Stimulated activated CD8-positive, alpha-beta memory T cell treated with anti-CD3 and anti-CD28 coated beads, Interleukin-7, amount 100 ng/mL, for 24 hours (primary cell): ENCODE data around the gene GTF2IRD1.
"Not testable (repeated sequence)": the region's sequence is repeated elsewhere in the genome, so short reads cannot be mapped to it uniquely, and the experiment has no call there.

Source experiments
- DNase-seq: peaks from one replicate; pipeline ENCODE4 v3.0.0-alpha.2; 2020; ENCODE audit warnings: low read depth

Gene GTF2IRD1

DNA sequence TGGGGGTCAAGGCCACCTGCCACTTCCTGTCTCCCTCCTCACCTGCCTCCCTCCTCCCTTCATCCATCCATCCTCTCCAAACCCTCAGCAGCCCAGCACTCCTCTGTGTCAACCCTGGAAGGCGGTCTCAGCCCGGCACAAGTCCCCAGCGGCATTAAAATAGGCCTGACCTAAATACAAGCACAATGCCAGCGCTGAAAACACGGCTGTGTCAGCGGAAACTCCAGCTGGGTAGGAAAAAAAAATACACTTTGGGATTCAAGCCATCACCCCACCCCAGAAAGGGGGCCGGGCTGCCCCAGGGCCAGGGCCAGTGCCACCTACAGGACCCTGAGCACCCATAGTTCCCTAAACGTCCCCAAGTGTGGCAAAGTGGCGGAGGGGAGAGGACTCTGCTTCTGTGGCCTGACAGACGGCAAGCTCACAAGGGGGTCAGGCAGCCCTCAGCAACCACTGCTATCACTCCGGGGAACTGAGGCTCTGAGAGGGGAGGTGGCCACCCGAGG, 22.7 kb upstream of the GTF2IRD1 start:
- no peak for DNase-seq

DNA sequence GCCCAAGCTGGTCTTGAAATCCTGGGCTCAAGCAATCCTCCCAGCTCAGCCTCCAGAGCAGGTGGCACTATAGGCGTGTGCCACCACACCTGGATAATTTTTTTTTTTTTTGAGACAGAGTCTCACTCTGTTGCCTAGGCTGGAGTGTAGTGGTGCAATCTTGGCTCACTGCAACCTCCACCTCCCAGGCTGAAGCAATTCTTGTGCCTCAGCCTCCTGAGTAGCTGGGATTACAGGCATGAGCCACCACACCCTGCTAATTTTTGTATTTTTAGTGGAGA, 16.5 kb upstream of the GTF2IRD1 start:
- not testable (repeated sequence) for DNase-seq

DNA sequence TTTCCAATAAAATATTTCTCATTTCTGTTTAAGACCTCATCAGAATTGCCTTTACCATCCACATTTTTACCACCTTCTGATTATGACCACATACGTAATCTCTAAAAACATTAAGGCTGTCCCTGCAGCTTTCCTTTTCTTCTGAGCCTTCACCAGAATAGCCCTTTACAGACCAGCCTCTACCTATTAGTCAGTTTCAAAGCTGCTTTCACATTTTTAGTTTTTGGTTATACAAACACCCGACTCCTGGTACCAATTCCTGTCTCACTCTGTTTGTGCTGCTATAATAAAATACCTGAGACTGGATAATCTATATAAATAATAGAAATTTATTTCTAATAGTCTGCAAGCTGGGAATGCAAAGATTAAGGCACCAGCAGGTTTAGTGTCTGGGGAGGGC, 15.4 kb upstream of the GTF2IRD1 start:
- DNase-seq: no peak

DNA sequence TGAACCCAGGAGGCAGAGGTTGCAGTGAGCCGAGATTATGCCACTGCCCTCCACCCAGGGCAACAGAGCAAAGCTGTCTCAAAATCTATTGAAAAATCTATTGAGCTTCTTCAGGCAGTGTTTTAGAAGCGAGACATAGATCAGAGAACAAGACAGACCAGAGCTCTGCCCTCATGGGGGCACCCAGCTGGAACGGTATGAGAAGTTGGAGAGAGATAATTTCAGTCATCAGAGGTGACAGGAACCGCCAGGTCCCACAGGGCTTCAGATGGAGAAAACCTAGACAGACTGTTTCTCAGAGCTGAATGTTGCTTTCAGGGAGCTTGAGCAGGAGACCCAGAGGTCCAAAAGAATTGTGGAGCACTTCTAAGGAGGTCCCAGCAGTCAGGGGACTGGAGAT, 14.2 kb upstream of the GTF2IRD1 start:
- DNase-seq: no peak

DNA sequence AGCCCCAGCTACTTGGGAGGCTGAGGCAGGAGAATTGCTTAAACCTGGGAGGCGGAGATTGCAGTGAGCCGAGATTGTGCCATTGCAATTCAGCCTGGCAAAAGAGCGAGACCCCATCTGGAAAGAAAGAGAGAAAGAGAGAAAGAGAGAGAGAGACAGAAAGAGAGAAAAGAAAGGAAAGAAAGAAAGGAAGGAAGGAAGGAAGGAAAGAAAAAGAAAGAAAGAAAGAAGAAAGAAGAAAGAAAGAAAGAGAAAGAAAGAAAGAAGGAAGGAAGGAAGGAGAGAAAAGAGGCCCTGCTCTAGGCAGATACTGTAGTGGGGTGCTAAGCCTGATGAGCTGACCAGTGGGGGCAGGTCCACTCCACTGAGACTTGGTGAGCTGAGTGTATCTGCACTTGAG, 13.6 kb upstream of the GTF2IRD1 start:
- DNase-seq: not testable (repeated sequence)

DNA sequence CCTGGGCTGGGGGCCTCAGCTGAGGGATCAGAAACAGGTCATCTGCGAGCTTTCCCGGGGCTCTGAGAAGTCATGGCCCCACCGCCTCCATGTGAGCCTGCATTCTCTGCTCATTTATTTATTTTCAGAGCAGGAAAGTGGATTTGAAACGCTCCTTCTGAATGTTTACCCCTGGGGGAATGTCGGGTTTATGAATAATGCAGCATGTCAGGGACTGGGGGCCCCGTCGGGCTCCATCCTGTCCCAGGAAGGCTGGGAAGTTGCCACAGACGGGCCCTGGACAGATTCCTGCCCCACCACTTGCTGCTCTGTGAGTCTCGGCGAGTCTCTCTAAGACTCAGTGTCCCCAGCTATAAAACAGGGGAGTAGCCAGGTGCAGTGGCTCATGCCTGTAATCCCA, 11.9 kb upstream of the GTF2IRD1 start:
- DNase-seq: no peak

DNA sequence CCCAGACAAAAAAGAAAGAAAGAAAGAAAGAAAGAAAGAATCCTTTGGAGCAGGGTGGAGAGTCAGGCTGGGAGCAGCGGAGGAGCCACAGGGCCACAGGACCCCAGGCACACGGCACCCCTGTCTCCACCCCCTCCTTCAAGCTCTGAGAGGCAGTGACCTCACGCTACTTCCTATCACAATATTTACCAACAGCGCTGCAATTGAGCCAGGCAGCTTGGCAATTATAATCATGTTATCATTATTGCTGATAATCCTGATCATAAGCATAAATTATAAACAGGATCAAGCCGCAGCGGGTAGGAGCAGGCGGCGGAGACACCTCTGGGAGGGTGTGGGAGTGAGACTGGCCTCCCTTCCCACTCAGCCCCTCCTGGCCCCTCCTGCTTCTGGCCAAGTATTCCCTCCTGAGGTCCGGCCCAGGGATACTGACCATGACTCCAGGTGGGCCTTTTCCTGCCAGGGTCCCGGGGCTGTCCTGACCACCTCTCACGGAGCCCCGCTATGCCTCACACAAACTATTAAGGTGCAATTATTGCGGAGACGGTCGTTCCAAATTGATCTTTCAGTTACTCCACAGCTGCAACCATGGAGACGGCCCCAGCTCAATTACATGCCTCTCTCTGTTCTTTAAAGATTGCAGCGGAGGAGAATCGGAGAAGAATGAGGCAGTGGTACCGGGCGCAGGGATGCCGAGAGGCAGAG, 10.0 kb upstream of the GTF2IRD1 start:
- no peak for DNase-seq

DNA sequence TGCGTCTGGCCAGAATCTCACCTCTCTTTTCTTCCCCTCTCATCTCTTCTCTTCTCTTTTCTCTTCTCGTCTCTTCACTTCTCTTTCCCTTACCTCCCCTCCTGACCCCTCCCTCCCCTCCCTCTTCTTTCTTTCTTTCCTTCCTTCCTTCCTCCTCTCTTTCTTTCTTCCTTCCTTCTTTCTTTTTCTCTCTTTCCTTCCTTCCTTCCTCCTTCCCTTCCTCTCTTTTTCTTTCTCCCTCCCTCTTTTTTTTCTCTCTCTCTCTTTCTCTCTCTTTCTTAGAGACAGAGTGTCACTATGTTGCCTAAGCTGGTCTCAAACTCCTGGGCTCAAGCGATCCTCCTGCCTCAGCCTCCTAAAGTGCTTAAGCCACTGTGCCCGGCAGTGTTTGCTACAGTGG, 4.6 kb upstream of the GTF2IRD1 start:
- no peak for DNase-seq

DNA sequence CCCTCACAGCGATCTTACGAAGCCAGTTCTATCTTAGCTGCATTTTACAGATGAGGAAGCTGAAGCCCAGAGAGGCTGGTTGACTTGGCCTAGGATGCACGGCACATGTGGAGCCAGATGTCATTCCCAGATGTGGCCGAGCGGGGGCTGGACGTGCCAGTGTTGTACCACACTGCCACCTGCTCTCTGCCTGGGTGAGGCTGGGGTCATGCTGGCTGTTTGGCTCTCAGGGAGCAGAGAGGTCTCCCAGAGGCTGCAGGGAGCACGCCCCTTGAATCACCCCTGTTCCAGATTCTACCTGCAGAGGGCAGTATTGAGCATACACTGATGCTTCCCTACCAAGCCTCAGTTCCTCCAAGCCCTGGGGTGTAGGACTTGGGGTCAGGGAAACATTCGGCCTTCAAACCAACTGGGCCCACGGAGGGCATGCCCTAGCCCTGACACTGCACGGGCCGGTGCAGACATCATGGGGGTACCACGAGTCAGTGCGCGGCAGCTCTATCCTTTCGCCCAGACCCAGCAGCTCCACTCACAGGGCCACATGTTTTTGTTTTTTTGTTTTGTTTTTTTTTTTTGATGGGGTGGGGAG, 3.8 kb upstream of the GTF2IRD1 start:
- peak; percentile 47 for DNase-seq

DNA sequence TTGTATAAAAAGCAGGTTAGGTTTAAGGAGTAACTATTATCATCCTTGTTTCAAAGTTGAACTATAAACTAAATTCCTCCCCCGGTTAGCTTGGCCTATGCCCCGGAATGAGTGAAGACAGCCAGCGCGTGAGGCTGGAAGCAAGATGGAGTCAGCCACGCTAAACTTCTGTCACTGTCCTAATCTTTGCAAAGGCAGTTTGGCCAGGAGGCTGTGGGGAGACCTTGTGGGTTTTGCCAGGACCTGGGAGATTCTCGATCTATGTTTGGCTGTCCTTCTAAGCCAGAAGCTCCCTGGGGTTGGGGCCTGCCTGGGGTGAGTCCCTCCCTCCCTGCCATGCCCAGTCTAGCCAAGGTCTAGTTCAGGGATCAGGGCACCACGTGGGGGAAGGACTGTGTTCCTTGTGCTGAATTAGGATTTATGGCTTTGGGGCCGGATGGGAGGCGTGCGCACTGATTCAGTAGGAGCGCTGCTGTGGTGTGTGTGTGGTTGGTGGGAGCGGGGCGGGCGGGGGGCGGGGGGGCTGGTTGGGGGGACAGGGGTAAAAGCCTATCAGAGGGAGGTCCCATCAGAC, 871 bp upstream of the GTF2IRD1 start:
- DNase-seq: no peak

DNA sequence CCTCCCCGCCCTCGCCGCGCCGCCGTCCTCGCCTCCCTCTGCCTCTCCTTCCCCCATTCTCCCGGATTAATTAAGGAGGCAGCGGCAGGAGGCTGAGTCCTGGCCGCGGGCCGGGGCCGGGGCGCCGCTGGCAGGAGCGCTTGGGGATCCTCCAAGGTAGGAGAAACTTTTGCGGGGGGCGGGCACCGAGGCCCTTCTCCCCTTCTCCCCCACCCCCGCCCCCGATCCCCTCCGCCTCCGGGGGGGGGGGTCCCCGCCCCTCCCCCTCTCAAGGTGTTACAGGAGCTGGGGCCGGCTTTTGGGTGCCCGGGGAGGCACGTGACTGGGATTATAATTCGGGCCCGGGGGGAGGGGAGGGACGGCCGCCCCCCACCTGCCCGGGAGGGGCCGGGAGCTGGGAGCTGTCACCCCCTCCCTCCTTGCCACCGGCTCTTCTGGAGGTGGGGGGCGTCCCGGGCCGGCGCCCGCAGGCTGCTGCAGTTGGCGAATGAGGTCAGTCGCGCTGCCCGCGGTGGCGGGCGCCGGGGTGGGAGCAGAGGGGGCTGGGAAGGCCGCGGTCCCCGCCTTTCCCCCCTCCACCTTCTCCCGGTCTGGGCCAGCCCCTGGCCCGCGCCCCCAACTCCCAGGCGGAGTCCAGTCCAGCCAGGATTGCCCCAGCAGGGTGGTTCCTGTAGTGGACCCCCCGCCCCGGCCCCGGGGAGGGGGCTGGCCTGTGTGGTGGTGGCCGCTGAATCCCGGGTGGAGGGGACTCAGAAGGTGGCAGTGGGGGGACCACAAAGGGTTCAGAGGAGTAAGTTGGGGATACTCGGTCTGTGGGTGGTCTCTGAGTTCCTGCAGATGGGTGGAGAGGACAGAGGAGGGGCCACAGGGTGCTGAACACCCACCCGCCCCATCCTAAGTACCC, 567 bp downstream of the GTF2IRD1 start:
- no peak for DNase-seq

DNA sequence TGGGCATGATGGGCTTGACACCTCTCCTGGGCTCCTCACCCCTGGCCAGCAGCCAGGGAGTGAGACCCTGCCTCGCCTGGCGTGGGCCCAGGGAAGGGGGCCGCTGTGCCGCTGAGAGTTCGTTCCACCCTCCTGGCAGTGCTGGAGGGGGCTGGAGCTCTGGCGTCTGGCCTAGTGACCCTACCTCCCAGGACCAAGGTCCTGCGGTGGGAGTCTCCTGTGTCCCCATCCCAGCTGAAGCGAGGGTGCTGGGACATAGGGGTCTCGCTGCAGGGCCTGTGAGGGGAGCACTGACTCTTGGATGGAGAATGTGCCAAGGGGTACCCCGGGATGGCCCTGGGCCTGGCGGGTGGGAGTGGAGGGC, 1.2 kb downstream of the GTF2IRD1 start:
- DNase-seq: no peak

DNA sequence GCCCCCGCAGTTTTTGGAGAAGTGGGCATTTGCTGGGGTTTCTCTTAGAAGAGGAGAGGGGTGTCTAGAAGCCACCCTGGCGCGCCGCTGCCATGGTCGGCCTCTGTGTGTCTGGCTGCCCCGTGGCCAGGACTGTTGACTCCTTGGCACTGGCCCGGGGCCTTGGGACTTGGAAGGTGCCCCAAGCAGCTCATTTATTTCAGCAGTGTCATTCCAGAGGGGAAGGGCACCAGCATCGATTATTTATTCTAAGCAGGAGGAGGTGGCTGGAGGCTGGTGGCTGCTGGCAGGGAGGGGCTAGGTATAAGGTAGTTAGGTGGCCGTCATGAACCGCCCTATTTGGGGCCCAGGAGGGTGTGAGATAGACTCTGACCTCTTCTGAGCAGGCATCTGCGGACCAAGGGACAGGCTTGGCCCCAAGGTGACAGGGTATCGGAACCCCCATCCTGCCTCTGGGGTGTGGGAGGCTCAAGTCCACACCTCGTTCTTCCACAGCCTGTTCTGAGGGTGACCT, 1.6 kb downstream of the GTF2IRD1 start:
- no peak for DNase-seq

DNA sequence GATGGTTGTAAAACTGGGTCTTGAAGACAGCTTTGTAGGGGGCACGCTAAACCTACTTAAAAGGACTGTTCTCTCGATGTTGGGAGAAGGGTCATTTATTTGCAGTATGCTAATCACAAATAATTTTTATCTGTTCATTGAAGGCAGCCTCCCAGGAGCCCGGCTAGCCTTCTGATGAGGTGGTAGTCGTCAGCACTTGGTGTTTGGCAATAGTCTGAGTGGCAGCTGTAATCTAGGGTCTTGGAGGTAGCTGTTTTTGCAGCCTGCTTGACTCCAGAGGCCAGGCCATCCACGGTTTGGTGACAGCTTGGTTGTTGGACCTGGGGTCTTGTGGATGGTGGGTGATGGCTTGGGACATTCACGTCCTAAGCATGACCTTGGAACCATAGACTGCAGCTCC, 2.2 kb downstream of the GTF2IRD1 start:
- no peak for DNase-seq

DNA sequence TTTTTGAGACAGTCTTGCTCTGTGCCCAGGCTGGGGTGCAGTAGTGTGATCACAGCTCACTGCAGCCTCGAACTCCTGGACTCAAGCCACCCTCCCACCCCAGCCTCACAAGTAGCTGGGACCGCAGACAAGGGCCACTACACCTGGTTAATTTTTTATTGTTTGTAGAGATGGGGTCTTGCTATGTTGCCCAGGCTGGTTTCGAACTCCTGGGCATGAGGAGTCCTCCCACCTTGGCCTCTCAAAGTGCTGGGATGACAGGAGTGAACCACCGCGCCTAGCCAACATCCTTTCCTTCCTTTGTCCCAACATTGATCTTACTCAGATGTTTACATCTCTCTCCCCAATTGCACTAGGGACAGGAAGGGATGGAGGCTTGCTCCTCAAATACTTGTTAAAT, 3.3 kb downstream of the GTF2IRD1 start:
- no peak for DNase-seq

DNA sequence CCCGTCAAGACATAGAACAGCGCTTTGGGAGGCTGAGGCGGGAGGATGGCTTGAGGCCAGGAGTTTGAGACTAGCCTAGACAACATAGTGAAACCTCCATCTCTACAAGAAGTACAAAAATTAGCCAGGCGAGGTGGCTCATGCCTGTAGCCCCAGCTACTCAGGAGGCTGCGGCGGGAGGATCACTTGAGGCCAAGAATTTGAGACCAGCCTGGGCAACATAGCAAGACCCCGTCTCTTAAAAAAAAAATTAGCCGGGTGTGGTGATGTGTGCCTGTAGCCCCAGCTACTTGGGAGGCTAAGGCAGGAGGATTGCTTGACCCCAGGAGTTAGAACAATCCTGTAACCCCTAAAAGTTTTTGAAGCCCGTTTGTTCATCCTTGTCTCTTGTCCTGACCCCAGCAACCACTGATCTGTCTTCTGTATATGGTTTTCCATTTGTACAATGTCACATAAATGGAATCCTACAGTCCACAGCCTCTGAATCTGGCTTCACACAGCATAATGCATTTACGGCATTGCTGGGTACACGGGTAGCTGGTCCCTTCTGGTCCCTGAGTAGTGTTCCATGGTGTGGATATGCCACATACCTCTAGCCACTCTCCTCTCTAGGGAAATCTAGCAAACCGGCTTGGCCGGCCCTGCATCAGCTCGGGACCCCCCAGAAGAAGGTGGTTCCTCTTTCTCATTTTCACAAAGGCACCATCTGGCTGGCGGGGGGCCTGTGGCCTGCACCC, 8.4 kb downstream of the GTF2IRD1 start:
- DNase-seq: no peak

DNA sequence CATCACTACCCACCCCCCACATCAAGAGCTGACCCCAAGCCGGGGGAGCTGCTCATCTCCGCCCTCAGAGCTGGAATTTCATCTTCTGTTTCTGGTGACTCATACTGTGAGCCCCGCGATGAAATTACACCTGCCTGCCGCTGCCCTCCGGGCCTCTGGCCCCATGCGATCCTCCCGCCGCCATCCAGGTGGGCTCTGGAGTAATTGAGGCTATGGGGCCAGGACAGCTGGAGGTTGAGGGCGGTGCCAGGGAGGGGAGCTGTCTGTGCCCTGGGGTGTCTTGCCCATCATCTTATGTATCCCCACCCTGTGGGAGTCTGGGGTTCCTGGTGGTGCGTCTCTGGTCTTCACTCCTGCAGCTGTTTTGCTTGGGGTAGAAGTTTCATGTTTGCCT, 9.0 kb downstream of the GTF2IRD1 start:
- no peak for DNase-seq

DNA sequence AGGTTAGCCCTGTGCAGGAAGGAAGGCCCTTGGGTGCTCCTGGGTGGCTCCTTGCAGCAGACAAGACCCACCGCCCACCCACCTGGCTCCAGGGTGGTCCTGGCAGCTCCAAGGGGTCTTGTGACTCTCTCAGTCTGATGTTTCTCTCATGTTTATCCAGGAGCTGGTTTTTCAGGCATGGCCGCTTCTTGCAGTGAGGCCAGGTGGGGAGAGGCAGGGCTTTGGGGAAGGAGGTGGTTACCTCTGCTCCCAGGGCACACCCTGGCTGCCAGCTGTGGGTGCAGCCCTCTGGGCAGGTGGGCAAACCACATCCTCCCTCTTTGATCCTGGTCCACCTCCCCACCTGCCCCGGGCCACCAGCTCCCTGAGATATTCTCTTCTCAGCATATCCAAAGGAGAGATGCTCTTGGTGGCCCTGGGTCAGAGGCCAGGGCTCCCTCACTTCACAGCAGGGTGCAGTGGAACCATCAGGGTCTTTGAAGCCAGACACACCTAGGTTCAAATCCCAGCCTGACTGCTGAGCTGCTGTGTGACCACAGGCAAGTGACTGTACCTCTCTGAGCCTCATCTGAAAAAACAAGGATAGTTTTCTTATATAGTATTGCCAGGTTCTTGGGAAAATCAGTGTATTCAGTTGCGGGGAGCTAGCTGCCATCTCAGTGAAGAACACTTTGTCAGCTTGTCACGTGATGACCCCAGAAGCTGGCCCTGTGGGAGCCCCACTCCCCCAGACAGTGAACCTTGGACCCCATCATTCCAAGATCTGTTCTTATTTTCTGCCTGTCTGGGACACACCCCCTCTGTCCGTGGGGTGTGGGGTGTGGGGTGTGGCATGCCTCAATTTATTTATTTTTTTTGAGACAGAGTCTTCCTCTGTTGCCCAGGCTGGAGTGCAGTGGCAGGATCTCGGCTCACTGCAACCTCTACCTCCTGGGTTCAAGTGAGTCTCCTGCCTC, 11.5 kb downstream of the GTF2IRD1 start:
- DNase-seq: no peak

DNA sequence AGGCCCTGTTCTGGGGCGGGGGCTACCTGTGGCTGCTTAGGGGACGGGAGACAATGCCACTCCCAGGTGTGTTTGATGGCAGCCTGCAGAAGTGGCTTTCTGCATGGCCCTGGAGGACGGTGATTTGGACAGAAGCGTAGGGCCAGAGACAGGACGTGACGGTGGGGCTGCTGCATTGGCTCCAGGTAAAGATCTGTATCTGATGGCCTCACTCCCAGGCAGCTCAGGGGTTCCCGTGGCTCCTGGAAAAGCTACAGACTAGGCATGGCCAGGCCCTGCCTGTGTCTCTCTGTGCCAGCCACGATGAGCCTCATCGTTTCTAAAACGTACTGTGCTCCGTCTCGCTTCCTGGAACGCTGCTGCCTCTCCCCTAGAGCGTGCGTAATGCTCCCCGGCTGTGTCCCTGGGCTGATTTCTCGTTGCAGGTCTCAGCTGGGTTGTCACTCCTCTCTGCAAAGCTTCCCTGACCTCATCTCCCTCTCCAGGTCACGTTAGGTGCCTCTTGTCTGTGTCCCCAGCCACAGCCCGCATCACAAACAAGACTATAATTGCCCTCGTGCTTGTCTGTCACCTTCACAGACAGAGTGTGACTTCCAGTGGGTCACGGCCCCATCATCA, 12.6 kb downstream of the GTF2IRD1 start:
- DNase-seq: no peak

DNA sequence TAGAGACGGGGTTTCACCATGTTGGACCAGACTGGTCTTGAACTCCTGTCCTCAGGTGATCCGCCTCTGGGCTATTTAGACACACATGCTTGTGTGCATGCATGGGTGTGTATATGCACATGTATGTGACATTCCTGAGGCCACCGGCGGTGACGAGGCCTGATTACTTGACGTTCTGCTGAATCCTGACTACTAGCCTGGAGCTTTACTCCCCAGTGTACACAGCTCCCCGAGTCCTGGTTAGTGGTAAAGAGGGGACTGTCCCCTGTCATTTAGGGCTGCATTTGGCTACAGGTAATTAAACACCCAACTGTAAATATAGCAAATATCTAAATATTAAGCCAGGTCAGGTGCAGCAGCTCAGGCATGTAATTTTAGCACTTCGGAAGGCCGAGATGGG, 14.2 kb downstream of the GTF2IRD1 start:
- no peak for DNase-seq
